Measurements from ENCODE around the gene ELAVL2. TPM values are rescaled to one million over a fixed set of nuclear protein-coding genes. Genes with fewer than 3 reads are reported as not detected.

ELAVL2 gene
- total RNA-seq, 1 donor from 2014 or later, result not detected

DNA sequence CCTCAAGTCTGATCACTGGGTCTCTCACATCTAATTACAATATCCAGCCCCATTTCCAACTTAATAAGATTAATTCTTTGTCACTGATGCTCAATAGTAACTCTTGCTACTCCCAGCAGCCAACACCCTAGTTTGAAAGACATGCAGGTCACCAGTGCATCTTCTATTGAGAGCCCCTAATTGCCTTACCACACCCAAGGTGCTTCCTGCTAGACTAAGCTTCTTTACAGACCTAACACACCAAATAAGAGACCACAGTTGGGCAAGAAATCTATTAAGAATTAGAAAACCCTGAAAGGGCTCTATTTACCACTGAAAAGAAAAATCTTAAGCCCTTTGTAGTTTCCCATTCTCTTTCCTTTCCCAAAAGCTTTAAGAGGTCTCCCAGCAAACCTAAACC, 26.5 kb downstream of the ELAVL2 start:
- ATAC-seq (no peak), DNase-seq (no peak)
- no peaks in the 10 kb centered on the region for H3K4me1 ChIP-seq
- no peaks in the 10 kb centered on the region for H3K36me3 ChIP-seq
- H3K4me3 ChIP-seq, result no peak overlapping the region
- TF ChIP-seq, protein P1, sequence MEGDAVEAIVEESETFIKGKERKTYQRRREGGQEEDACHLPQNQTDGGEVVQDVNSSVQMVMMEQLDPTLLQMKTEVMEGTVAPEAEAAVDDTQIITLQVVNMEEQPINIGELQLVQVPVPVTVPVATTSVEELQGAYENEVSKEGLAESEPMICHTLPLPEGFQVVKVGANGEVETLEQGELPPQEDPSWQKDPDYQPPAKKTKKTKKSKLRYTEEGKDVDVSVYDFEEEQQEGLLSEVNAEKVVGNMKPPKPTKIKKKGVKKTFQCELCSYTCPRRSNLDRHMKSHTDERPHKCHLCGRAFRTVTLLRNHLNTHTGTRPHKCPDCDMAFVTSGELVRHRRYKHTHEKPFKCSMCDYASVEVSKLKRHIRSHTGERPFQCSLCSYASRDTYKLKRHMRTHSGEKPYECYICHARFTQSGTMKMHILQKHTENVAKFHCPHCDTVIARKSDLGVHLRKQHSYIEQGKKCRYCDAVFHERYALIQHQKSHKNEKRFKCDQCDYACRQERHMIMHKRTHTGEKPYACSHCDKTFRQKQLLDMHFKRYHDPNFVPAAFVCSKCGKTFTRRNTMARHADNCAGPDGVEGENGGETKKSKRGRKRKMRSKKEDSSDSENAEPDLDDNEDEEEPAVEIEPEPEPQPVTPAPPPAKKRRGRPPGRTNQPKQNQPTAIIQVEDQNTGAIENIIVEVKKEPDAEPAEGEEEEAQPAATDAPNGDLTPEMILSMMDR (IDR thresholded peaks at IDR 0.05), result no peak
- H3K27me3 ChIP-seq (ENCODE audit: low read depth), result no peaks in the 10 kb centered on the region
- intact Hi-C loops (cut with DNase I), result no loop called here
- no peak overlapping the region for H3K27ac ChIP-seq
- H3K9me3 ChIP-seq, result no peaks in the 10 kb centered on the region

DNA sequence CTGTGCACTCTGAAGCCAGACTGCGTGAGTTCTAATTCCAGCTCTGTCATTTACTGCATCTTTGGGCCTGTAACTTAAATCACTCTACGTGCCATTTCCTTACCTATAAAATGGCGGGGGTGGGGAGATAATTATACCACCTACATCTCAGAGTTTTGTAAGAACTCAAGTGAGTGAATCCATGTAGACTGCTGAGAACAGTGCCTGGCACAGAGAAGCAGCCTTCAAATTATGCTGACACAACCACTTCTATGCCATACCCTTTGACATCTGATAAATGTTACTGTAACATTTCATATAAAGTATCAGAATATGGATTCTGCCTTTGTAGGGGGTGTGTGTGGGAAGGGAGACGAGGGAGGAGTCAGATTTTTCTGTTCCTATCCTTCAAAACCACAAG, 27.7 kb downstream of the ELAVL2 start:
- TF ChIP-seq, protein P1 (IDR thresholded peaks at IDR 0.05), result no peak
- DNase-seq (no peak), ATAC-seq (no peak)
- Histone ChIP-seq H3K9me3 (no peaks in the 10 kb centered on the region), H3K4me1 (no peaks in the 10 kb centered on the region), H3K27me3 (ENCODE audit: low read depth) (no peaks in the 10 kb centered on the region), H3K4me3 (no peak overlapping the region), H3K27ac (no peak overlapping the region), H3K36me3 (no peaks in the 10 kb centered on the region)
- intact Hi-C loops (cut with DNase I), result no loop called here

GRCh38 chr9:23796209-23796608, 29.8 kb downstream of the ELAVL2 start:
- TF ChIP-seq, protein P1 (IDR thresholded peaks at IDR 0.05), result no peak
- DNase-seq, result no peak
- H3K9me3 ChIP-seq, result no peaks in the 10 kb centered on the region
- intact Hi-C loops (cut with DNase I), result no loop called here
- H3K4me3 ChIP-seq, result no peak overlapping the region
- H3K36me3 ChIP-seq, result no peaks in the 10 kb centered on the region
- ATAC-seq, result no peak
- no peak overlapping the region for H3K27ac ChIP-seq
- no peaks in the 10 kb centered on the region for H3K27me3 ChIP-seq (ENCODE audit: low read depth)
- H3K4me1 ChIP-seq, result no peaks in the 10 kb centered on the region

GRCh38 chr9:23790351-23791260, 35.4 kb downstream of the ELAVL2 start:
- intact Hi-C loops (cut with DNase I), result no loop called here
- ATAC-seq (no peak), DNase-seq (no peak)
- H3K36me3 ChIP-seq, result no peaks in the 10 kb centered on the region
- no peaks in the 10 kb centered on the region for H3K4me1 ChIP-seq
- no peaks in the 10 kb centered on the region for H3K27me3 ChIP-seq (ENCODE audit: low read depth)
- no peaks in the 10 kb centered on the region for H3K9me3 ChIP-seq
- H3K4me3 ChIP-seq, result no peak overlapping the region
- no peak overlapping the region for H3K27ac ChIP-seq
- TF ChIP-seq, protein P1 (IDR thresholded peaks at IDR 0.05), result no peak

GRCh38 chr9:23789529-23790254, 36.3 kb downstream of the ELAVL2 start:
- no peak for DNase-seq
- Histone ChIP-seq H3K4me1 (no peaks in the 10 kb centered on the region), H3K9me3 (no peaks in the 10 kb centered on the region), H3K27ac (no peak overlapping the region), H3K36me3 (no peaks in the 10 kb centered on the region), H3K4me3 (no peak overlapping the region), H3K27me3 (ENCODE audit: low read depth) (no peaks in the 10 kb centered on the region)
- no peak for ATAC-seq
- intact Hi-C loops (cut with DNase I), result no loop called here
- TF ChIP-seq, protein P1 (IDR thresholded peaks at IDR 0.05), result no peak
